Measurements from ENCODE around the gene GAB2.

DNA sequence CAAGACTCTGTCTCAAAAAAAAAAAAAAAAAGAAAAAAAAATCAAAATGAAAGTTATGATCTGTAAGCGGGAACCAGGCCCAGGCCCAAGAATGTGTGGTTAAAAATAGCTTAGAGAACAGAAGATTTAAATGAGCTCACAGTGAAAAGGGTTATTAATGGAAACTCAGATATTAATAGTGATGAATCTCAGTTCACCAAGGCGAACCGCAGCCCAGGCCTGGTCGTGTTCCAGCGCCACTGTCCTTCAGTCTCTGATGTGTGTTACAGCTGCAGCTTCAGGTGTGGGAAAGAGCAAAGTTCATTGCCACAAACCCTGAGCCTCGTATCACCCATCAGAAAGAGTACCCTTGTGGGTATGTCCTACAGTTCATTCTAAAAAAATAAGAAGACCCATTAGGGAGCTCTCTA, 107.1 kb downstream of the GAB2 start:
- TF ChIP-seq, protein P1, sequence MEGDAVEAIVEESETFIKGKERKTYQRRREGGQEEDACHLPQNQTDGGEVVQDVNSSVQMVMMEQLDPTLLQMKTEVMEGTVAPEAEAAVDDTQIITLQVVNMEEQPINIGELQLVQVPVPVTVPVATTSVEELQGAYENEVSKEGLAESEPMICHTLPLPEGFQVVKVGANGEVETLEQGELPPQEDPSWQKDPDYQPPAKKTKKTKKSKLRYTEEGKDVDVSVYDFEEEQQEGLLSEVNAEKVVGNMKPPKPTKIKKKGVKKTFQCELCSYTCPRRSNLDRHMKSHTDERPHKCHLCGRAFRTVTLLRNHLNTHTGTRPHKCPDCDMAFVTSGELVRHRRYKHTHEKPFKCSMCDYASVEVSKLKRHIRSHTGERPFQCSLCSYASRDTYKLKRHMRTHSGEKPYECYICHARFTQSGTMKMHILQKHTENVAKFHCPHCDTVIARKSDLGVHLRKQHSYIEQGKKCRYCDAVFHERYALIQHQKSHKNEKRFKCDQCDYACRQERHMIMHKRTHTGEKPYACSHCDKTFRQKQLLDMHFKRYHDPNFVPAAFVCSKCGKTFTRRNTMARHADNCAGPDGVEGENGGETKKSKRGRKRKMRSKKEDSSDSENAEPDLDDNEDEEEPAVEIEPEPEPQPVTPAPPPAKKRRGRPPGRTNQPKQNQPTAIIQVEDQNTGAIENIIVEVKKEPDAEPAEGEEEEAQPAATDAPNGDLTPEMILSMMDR (conservative IDR thresholded peaks at IDR 0.05): no peak
- no peak for TF ChIP-seq ZFX (IDR thresholded peaks at IDR 0.05)
